K562 (cell line): ENCODE results near the gene MLH1. TPM values are rescaled to one million over a fixed set of nuclear protein-coding genes. Genes with fewer than 3 reads are reported as not detected.

Source experiments
- BRCA1 ChIP-seq, 2 experiments: fragments of 450-650 bp in 1 of 2; sonication (generic) in 1 of 2; formaldehyde crosslinking in 1 of 2; IDR thresholded peaks; 2 replicates each; pipeline versions ENCODE4 v1.5.0 to v1.6.1; 2017 to 2020; ENCODE audit warnings: mild to moderate bottlenecking in 1 of 2, missing genetic modification reagents in 1 of 2
- CC2D1A ChIP-seq: fragments of 450-650 bp; IDR thresholded peaks from 2 replicates; pipeline ENCODE4 v1.6.1; 2017; ENCODE audit warnings: mild to moderate bottlenecking
- FOXA1 ChIP-seq: fragments of 450-650 bp; IDR thresholded peaks from 2 replicates; pipeline ENCODE4 v1.6.1; 2016; ENCODE audit warnings: mild to moderate bottlenecking, borderline replicate concordance
- FOXJ3 ChIP-seq: sonication (generic); formaldehyde crosslinking; IDR thresholded peaks from 2 replicates; pipeline ENCODE4 v1.4.0; 2020; ENCODE audit warnings: mild to moderate bottlenecking, missing genetic modification reagents
- HIVEP1 ChIP-seq: fragments of 250-450 bp; sonication (Bioruptor Pico); IDR thresholded peaks from 2 replicates; pipeline ENCODE4 v1.4.0; 2020; ENCODE audit warnings: mild to moderate bottlenecking
- HMG20B ChIP-seq: fragments of 250-450 bp; sonication (Bioruptor Pico); IDR thresholded peaks from 2 replicates; pipeline ENCODE4 v1.5.0; 2021; ENCODE audit warnings: mild to moderate bottlenecking
- ID3 ChIP-seq, 2 experiments: fragments of 250-450 bp in 1 of 2; fragments of 450-650 bp in 1 of 2; sonication (Bioruptor Pico) in 1 of 2; IDR thresholded peaks; 2 replicates each; pipeline versions ENCODE4 v1.6.1 to v1.8.0; 2016 to 2021; ENCODE audit warnings: mild to moderate bottlenecking in 2 of 2, moderate library complexity in 2 of 2, missing compliant biosample characterization in 1 of 2, missing genetic modification characterization in 1 of 2
- MCM5 ChIP-seq: fragments of 450-650 bp; IDR thresholded peaks from 2 replicates; pipeline ENCODE4 v1.6.1; 2016; ENCODE audit warnings: low read depth
- NEUROD1 ChIP-seq: fragments of 150-350 bp; IDR thresholded peaks from 2 replicates; pipeline ENCODE4 v1.6.1; 2014; ENCODE audit warnings: borderline replicate concordance, low read length, low read depth; ENCODE audit not compliant: partially characterized antibody
- NFATC3 ChIP-seq: fragments of 450-650 bp; IDR thresholded peaks from 2 replicates; pipeline ENCODE4 v1.6.1; 2017; ENCODE audit warnings: mild to moderate bottlenecking
- NFE2L1 ChIP-seq: fragments of 450-650 bp; IDR thresholded peaks from 2 replicates; pipeline ENCODE4 v1.6.1; 2016; ENCODE audit warnings: missing genetic modification characterization, low read depth, mild to moderate bottlenecking, missing compliant biosample characterization, moderate library complexity, borderline replicate concordance
- NFIC ChIP-seq: fragments of 450-650 bp; IDR thresholded peaks from 2 replicates; pipeline ENCODE4 v1.6.1; 2017; ENCODE audit warnings: mild to moderate bottlenecking, inconsistent platforms
- NR3C1 ChIP-seq: sonication (generic); formaldehyde crosslinking; IDR thresholded peaks from 2 replicates; pipeline ENCODE4 v1.8.1; 2022; ENCODE audit warnings: missing genetic modification reagents
- POLR2AphosphoS5 ChIP-seq: IDR thresholded peaks from 2 replicates; pipeline ENCODE4 v1.6.1; 2011; ENCODE audit warnings: mild to moderate bottlenecking, low read depth, low read length, moderate library complexity; ENCODE audit not compliant: control insufficient read depth, insufficient read depth
- PRMT5 ChIP-seq: sonication (generic); formaldehyde crosslinking; IDR thresholded peaks from 2 replicates; pipeline ENCODE4 v1.5.0; 2020; ENCODE audit warnings: missing genetic modification reagents
- SMARCB1 ChIP-seq: IDR thresholded peaks from 2 replicates; pipeline ENCODE4 v1.6.1; 2011; ENCODE audit warnings: improper control_type of control experiment, low read depth; ENCODE audit not compliant: insufficient read length
- SRSF3 ChIP-seq: fragments of 200-400 bp; formaldehyde crosslinking; IDR thresholded peaks from 2 replicates; pipeline ENCODE4 v1.6.1; 2016; ENCODE audit warnings: mild to moderate bottlenecking, low read length, moderate library complexity; ENCODE audit not compliant: insufficient read depth
- TAF7 ChIP-seq: fragments of 450-650 bp; IDR thresholded peaks from 2 replicates; pipeline ENCODE4 v1.6.1; 2016; ENCODE audit warnings: missing genetic modification characterization, missing compliant biosample characterization
- YBX1 ChIP-seq: fragments of 450-650 bp; IDR thresholded peaks from 2 replicates; pipeline ENCODE4 v1.7.1; 2016; ENCODE audit warnings: mild to moderate bottlenecking
- ZBTB1 ChIP-seq: sonication (generic); formaldehyde crosslinking; IDR thresholded peaks from 2 replicates; pipeline ENCODE4 v1.8.1; 2023; ENCODE audit warnings: missing genetic modification reagents, low read depth, mild to moderate bottlenecking, borderline replicate concordance
- polyA plus RNA-seq, 8 experiments: library from polyadenylated mRNA; depleted of rRNA in 4 of 8; stranded (reverse) in 5 of 8; unstranded in 3 of 8; fragments of >200 nt; fragmentation: Nextera tagmentation in 2 of 8; fragmentation: Illumina TruSeq in 1 of 8; extraction: Ambion mirVana in 2 of 8; extraction: Trizol in 1 of 8; gene quantifications; 2 replicates each; pipeline versions ENCODE4 v1.2.1 to v1.2.3, GENCODE V29; 2011 to 2014; ENCODE audit warnings: inconsistent platforms in 1 of 8, missing spikeins in 1 of 8
- total RNA-seq, 7 experiments: library from RNA; depleted of rRNA in 6 of 7; stranded (reverse); fragments of >200 nt in 6 of 7; fragmentation: Illumina TruSeq in 2 of 7; extraction: Trizol in 2 of 7; gene quantifications; 2 replicates each; pipeline versions ENCODE4 v1.2.1 to v1.2.3, GENCODE V29; 2011 to 2021; ENCODE audit warnings: low replicate concordance in 1 of 7
- TF ChIP-seq, protein P1 (sequence below): fragments of 250-450 bp; sonication (Bioruptor Pico); IDR thresholded peaks from 2 replicates; pipeline ENCODE4 v1.4.0; 2020; ENCODE audit warnings: mild to moderate bottlenecking, moderate library complexity
- TF ChIP-seq, protein P2 (sequence below): fragments of 450-650 bp; IDR thresholded peaks from 2 replicates; pipeline ENCODE4 v1.6.1; 2017; ENCODE audit warnings: antibody characterized with exemption
- TF ChIP-seq, protein P3 (sequence below): fragments of 450-650 bp; formaldehyde crosslinking; conservative IDR thresholded peaks from 2 replicates; pipeline ENCODE4 v1.4.0; 2022; ENCODE audit warnings: mild to moderate bottlenecking, missing genetic modification characterization

The MLH1 gene
- total and polyA plus RNA-seq, 9 of the 15 experiments (the other 6 are each of a cell fraction or from before 2014, with no cell fraction given) = 76.4 to 155 (median 117) TPM

DNA sequence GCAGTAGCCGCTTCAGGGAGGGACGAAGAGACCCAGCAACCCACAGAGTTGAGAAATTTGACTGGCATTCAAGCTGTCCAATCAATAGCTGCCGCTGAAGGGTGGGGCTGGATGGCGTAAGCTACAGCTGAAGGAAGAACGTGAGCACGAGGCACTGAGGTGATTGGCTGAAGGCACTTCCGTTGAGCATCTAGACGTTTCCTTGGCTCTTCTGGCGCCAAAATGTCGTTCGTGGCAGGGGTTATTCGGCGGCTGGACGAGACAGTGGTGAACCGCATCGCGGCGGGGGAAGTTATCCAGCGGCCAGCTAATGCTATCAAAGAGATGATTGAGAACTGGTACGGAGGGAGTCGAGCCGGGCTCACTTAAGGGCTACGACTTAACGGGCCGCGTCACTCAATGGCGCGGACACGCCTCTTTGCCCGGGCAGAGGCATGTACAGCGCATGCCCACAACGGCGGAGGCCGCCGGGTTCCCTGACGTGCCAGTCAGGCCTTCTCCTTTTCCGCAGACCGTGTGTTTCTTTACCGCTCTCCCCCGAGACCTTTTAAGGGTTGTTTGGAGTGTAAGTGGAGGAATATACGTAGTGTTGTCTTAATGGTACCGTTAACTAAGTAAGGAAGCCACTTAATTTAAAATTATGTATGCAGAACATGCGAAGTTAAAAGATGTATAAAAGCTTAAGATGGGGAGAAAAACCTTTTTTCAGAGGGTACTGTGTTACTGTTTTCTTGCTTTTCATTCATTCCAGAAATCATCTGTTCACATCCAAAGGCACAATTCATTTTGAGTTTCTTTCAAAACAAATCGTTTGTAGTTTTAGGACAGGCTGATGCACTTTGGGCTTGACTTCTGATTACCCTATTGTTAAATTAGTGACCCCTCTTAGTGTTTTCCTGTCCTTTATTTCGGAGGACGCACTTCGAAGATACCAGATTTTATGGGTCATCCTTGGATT lies at the start of gene MLH1 (continued):
- TF ChIP-seq FOXJ3 (CRISPR knock-in tag) (no peak), ID3 (CRISPR knock-in tag; IDR thresholded peaks at IDR 0.05) (no peak), ID3 (tag; IDR thresholded peaks at IDR 0.05) (peak; percentile 85; the same call in 1 of the 2 replicates), NR3C1 (CRISPR knock-in tag) (no peak), MCM5 (no peak), BRCA1 (IDR thresholded peaks at IDR 0.05) (no peak), BRCA1 (CRISPR knock-in tag; IDR thresholded peaks at IDR 0.05) (no peak), HMG20B (no peak), NEUROD1 (peak; percentile 87), YBX1 (no peak), NFIC (peak; percentile 51), HIVEP1 (CRISPR knock-in tag) (0 out of 2 replicates have a peak, but pooled peaks have one; percentile 21), FOXA1 (no peak), TAF7 (peak; percentile 68), SRSF3 (no peak), ZBTB1 (CRISPR knock-in tag) (peak; percentile 39; the same call in 1 of the 2 replicates), POLR2AphosphoS5 (peak; percentile 89), PRMT5 (no peak), NFATC3 (no peak), SMARCB1 (no peak), CC2D1A (peak; percentile 60), NFE2L1 (tag) (no peak)
- TF ChIP-seq, protein P1, sequence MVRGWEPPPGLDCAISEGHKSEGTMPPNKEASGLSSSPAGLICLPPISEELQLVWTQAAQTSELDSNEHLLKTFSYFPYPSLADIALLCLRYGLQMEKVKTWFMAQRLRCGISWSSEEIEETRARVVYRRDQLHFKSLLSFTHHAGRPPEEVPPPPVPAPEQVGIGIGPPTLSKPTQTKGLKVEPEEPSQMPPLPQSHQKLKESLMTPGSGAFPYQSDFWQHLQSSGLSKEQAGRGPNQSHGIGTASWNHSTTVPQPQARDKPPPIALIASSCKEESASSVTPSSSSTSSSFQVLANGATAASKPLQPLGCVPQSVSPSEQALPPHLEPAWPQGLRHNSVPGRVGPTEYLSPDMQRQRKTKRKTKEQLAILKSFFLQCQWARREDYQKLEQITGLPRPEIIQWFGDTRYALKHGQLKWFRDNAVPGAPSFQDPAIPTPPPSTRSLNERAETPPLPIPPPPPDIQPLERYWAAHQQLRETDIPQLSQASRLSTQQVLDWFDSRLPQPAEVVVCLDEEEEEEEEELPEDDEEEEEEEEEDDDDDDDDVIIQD = peak; percentile 65; the same call in 1 of the 2 replicates
- TF ChIP-seq, protein P2, sequence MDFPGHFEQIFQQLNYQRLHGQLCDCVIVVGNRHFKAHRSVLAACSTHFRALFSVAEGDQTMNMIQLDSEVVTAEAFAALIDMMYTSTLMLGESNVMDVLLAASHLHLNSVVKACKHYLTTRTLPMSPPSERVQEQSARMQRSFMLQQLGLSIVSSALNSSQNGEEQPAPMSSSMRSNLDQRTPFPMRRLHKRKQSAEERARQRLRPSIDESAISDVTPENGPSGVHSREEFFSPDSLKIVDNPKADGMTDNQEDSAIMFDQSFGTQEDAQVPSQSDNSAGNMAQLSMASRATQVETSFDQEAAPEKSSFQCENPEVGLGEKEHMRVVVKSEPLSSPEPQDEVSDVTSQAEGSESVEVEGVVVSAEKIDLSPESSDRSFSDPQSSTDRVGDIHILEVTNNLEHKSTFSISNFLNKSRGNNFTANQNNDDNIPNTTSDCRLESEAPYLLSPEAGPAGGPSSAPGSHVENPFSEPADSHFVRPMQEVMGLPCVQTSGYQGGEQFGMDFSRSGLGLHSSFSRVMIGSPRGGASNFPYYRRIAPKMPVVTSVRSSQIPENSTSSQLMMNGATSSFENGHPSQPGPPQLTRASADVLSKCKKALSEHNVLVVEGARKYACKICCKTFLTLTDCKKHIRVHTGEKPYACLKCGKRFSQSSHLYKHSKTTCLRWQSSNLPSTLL = no peak
- TF ChIP-seq, protein P3, sequence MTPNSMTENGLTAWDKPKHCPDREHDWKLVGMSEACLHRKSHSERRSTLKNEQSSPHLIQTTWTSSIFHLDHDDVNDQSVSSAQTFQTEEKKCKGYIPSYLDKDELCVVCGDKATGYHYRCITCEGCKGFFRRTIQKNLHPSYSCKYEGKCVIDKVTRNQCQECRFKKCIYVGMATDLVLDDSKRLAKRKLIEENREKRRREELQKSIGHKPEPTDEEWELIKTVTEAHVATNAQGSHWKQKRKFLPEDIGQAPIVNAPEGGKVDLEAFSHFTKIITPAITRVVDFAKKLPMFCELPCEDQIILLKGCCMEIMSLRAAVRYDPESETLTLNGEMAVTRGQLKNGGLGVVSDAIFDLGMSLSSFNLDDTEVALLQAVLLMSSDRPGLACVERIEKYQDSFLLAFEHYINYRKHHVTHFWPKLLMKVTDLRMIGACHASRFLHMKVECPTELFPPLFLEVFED (CRISPR knock-in tag) = peak; percentile 58; the same call in 1 of the 2 replicates
